Measurements from ENCODE around the gene WNK2.

WNK2 gene

DNA sequence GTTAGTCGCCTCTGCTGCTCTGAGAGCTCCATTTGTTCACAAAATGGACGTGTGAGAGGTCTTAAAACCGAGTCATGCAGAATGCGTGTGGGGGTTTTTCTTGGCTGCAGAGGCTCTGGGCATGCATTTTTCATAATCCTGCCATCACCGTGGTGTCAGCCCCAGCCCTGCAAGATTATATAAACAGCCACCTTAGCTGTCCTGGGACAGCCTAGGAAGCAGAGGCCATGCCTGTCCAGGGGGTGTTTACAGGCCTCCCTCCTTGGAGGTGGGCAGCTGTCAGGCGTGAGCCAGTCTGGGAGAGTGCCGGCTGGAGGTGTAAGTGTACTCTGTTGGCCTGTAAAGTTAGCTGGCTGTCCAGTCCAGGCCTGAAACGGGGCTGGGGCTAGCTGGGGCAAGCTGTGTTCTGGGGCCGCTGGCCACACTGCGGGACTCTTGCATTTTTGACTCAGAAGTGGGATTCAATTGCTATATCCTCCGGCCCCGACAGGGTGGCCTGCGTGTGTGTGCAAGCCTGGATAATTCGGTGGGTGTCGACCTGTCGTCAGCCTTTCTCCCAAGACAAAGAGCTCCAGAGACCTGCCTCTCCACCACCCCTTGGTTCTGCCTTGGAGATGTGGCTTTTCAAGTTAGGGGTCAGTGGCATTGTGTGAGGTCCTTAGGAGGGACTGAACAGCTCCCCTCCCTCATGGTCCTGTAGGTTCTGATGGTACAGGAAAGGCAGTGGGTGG is 2.4 kb downstream of the WNK2 start:
- DNase-seq, result no peak

- DNase-seq, result no peak
Measured at GRCh38 chr9:93187047-93187446, 3.1 kb downstream of the WNK2 start.

DNA sequence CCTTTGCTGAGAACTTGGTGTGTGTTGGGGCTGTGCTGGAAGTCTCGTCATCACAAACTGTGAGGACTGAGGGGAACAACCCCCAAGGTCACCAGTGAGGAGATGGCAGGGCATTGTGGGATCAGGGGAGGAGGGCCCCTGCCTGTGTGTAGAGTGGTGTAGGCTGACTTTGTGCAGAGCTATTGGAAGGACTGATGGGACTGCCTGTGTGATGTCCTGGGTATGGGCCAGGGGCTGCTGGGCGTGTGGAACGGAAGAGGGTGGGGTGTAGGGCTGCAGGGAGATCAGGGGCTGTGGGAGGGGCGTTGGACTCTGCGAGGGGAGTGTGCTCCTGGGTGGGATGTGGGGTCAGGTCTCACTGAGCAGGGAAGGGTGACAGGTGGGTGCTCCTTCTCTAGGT is 3.6 kb downstream of the WNK2 start:
- no peak for DNase-seq

- DNase-seq, result no peak
Measured at GRCh38 chr9:93188426-93189368, 4.8 kb downstream of the WNK2 start.

DNA sequence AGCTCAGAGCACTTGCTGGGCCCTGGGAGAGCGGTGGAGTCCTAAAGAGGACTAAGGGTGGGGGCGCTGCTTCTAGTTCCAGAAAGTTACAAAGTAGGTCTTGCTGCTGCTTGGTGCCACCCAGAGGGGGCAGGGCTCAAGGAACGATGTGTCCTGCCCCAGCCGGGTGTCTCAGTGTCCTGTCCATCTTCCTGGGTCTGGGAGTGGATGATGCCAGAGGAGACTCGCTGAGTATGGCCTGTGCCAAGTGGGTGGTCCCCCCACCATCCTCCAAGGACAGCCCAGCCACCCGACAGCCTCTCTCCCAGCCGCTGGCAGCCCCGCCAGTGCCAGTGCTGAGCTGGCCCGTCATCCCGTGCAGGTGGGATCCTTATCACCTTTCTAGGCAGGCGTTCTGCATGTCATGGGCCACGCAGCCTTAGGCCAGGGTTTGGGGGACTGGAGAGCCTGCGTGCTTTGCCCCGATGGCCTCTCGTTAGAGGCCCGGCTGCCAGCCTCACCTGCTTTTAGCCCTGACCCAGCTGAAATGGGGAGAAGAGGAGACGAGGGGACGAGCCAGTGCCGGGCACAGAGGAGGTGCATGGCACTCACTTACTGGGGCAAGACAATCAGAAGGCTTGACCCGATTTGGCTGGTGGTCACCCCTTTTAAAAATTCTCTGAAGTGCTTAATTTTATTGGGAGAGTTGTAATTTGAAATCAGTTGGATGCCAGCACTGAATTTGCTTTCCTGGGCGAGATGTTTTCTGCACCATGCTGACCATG is 5.6 kb downstream of the WNK2 start:
- no peak for DNase-seq

GRCh38 chr9:93190133-93190525 is 6.2 kb downstream of the WNK2 start:
- no peak for DNase-seq

DNA sequence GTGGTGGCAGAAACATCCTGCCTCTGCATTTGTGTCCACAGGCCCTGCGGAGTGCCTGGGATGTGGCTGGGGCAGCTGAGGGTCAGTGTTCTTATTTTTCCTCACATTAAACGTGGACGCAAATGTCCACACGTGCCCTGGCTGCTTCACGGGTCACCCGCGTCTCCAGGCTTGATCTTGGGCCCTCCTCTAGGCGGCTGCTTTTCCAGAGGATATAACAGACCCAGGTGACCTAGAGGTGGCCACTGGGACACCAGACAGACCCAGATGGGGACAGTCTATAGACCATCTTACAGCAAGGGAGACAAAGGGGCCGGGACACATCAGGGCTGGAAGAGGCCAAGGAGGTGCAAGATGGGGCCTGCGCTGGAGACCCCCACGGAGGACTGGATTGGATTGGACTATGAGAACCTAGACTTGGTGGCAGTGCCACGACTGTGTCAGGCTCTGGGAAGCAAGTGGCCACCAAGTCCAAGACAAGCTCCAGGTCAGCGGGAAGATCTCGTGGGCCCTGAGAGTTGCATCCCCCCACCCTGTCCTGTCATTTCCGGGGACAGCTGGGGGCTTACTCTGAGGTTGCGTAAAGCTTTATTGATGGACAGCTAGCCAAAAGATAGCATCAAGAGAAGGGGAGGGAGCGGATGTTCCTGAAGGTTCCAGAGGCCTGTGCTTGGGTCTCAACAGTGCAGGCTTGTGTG is 6.9 kb downstream of the WNK2 start:
- no peak for DNase-seq

- DNase-seq, result no peak
Measured at GRCh38 chr9:93191354-93191660, 7.4 kb downstream of the WNK2 start.

- DNase-seq, result no peak
Measured at GRCh38 chr9:93192721-93193387, 8.9 kb downstream of the WNK2 start.

DNA sequence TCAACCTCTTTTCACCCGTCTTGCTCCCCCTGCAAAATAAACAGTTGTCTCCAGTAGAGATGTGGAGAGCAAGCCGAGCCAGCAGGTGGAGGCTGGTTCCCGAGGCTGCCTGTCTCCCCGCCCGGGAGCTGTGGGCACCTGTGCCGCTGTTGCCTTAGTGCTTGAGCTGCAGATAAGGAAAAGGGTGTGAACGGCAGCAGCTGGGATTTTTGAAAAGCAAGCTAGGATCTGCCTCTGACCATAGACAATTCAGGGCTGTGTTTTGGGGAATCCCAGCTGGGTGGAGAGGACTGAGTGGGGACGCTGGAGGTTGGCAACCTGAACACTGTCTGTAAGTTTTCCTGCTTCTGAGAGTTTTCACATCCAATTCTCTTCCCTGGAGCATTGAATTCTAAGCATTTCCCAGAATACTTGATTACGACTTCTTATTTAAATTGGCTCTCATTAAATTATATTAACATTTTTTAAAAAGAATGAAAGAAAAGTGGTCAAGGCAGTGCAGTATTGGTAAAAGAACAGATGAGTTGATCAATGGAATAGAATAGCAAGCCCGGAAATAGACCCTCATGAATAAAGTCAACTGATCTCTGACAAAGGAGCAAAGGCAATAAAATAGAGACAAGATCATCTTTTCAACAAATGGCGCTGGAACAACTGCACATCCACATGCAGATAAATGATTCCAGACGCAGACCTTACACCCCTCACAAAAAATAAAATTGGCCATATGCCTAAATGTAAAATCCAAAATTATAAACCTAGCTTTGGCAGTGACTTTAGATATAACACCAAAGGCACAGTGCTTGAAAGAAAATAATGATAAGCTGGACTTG is 9.7 kb downstream of the WNK2 start:
- peak in 1 of 2 experiments; percentile 22 for DNase-seq

DNA sequence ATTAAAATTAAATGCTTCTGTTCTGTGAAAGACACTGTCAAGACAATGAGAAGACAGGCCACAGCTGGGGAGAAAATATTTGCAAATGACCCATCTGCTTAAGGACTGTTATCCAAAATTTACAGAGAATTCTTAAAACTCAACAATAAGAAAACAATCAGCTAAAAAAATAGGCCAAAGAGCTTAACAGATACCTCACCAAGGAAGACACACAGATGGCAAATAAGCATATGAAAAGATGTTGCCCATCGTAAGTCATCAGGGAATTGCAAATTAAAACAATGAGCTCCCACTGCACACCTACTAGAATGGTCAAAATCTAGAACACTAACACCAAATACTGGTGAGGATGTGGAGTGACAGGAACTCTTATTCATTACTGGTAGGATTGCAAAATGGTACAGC is 10.3 kb downstream of the WNK2 start:
- DNase-seq, result no peak

- DNase-seq, result no peak
Measured at GRCh38 chr9:93194641-93195040, 10.7 kb downstream of the WNK2 start.

- no peak for DNase-seq
Measured at GRCh38 chr9:93196096-93197055, 12.4 kb downstream of the WNK2 start.

GRCh38 chr9:93197670-93198069 is 13.7 kb downstream of the WNK2 start:
- DNase-seq, result no peak

DNA sequence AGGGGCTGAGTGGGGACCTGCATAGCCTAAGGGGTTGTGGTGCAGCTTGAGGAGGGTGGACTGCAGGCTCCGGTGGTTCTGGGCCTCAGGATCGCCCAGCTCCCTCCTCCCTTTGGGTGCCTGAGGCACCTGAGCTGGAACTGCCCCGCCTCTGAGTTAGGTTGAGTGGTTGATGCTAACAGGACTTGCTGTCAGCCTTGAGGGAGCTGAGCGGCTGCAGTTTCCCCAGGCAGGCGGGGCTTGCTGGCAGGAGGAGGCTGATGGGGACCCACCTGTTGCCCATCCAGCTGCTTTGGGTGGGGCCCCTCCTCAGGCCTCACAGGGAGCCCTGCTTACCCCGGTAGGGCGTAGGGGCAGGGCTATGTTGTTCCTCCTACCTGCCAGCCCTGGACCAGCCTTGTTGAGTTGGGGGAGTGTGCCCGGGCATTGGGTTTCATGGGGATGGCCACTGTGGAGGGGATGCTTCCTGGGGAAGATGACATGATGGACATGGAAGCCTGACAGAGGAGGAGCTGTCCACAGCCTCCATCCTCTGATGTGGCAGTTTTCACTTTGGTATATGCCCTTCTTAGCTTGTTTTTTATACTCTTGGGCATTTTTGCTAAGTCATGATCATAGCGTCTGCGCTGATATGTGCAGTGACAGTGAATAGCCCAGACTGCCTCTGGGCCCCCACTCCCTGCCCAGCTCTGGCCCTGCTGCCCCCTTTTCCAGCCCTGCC is 14.3 kb downstream of the WNK2 start:
- DNase-seq, result peak; percentile 24 to 30

DNA sequence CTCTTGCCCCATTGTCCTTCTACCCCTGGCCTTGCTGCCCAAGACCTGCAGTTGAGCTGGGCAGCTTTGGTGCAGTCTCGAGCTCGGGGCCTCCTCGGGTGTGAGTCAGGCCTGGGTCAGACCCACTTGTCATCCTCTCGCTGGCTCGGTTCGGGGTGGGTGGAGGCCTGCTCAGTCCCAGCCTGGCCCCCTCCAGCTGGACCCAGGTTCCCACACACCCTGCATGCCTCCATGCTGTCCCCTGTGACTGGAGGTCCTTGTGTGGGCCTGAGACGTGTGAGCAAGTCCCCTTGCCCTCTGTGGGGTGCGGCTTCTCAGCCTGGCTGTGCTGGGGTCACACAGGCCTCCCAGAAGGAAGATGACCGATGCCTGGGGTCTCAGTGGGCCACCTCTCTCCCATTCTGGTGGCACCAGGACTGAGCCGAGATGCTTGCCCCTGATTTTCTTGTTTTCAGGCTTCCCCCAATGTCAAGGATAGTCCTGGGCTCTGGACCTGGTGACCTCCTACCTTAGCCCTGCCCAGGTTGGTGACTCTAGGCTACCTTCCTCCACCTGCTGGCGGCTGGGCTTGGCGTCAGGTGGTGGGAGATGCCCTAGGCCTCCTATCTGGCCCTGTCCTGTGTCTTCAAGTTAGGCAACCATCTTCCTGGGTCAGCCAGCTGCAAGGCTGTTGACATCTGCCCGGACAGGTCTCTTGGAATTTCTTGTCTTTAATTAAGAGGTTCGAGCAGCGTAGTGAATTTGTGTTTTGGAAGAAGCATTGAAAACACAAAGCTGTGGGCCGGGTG is 15.1 kb downstream of the WNK2 start:
- DNase-seq, result no peak

- DNase-seq, result no peak
Measured at GRCh38 chr9:93200449-93200742, 16.5 kb downstream of the WNK2 start.

- DNase-seq, result no peak
Measured at GRCh38 chr9:93200989-93201334, 17.0 kb downstream of the WNK2 start.

Measured in NCI-H187 (cell line).